D341Med (cell line): ENCODE measurements around the gene TNNI2.

Source experiments
- DNase-seq: peaks from one replicate; pipeline ENCODE4 v3.0.0; 2012; ENCODE audit warnings: low spot score

TNNI2 gene

DNA sequence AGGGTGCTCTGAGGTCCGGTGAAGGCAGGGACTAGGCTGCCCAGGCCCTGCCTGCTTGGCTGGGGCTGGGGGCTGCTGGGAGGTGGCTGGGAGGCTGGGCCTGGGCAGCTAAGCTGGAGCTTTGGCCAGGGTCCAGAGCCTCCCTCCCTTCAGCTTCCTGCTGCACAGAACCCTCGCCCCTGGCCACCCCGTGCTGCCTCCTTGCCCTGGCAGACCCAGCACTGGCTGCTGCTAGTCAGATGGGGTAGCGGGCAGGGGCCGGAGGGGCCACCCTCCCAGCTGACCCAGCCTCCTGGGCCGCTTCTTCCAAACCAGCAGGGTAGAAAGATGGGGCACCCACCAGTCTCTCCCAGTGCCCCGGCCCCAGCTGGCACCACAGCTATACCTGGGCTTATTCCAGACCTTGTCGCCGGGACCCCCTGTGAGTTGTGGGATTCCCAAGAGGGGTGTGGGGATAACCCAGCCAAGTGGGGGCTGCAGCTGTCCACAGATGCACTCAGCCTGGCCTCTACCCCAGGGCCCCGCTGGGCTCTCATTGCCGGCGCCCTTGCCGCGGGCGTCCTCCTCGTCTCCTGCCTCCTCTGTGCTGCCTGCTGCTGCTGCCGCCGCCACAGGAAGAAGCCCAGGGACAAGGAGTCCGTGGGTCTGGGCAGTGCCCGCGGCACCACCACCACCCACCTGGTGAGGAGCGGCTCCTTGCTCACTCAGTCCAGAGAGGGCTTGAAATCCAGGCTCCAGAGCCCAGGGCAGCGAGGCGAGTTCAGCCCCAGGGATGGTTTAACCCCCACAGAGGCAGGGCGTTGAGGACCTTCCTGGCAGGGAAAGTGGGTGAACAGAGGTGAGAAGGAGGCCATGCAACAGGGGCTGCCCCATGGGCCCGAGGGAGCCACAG lies 3.8 kb upstream of the TNNI2 start, which contains the start of gene SYT8:
TSS of gene SYT8 (plus strand) at position 212 of the 892 bp plus-strand sequence. CDS start at position 328, 116 bp downstream.
- DNase-seq = no peak

DNA sequence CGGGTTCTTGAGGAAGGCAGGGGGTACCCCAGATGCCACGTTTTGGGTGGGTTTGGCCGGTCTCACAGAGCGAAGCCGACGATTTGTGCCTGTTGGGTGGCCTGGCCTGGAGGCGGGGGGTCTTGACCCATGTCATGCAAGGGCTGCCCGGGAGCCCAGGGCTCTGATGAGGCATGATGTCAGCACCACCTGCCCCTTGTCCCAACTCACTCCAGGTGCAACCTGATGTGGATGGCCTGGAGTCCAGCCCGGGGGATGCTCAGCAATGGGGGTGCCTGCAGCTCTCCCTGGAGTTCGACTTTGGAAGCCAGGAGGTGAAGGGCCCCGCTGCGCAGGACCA lies 3.1 kb upstream of the TNNI2 start:
- no peak for DNase-seq

DNA sequence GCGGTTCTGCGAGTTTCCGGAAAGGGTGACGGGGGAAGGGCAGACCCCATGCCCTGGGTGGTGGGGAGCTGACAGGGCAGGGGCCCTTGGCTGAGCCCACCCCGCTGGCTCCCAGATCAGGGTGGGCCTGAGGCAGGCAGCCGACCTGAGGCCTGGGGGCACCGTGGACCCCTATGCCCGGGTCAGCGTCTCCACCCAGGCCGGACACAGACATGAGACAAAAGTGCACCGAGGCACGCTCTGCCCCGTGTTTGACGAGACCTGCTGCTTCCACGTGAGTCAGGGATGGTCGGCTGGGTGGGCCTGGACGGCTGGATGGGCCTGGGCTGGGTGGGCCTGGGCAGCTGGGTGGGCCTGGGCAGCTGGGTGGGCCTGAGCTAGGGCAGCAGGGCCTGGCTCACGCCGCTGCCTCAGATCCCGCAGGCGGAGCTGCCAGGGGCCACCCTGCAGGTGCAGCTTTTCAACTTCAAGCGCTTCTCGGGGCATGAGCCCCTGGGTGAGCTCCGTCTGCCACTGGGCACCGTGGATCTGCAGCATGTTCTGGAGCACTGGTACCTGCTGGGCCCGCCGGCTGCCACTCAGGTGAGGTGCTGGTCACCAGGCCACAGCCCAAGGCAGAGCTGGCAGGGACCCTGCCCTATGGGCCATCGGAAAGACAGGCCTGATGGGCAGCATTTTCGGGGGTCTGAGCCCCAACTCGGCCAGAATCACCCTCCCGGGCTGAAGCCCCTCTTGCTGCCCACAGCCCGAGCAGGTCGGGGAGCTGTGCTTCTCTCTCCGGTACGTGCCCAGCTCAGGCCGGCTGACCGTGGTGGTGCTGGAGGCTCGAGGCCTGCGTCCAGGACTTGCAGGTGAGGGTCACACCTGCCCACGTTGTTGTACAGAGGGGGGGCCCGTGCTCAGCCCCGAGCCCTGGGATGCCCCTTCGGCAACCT lies 2.5 kb upstream of the TNNI2 start:
- no peak for DNase-seq

DNA sequence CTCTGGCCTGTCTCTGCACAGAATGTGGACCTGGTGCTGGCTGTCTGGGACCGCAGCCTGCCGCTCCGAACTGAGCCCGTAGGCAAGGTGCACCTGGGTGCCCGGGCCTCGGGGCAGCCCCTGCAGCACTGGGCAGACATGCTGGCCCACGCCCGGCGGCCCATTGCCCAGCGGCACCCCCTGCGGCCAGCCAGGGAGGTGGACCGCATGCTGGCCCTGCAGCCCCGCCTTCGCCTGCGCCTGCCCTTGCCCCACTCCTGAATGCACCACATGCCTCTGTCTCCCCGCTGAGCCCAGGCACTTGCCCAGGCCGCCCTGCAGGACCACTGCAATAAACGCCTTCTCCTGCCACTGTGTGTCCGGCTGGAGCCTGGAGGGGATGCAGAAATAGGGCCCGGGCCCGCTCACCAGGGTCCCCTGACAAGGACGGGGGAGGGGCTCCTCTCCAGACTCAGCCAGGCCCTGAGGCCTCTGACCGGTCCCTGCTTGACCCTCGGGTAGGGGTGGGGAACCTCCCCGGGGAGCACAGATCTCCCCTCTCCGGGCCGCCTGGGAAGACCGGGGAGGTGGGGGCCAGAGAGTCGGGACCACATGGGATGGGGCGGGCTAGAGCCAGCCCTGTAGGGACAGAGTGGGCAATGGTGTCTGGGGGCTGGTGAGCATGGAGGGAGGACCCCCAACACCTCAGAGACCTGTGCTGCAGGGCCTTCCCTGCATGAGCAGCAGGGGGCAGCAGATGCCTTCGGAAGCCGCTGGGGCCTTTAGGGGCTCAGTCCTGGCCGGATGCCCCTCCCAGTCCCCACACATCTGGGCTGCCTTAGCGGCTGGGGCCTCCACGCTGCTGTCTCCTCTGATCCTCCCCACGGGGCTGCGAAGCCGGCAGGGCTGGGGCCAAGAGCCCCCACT lies 1.4 kb upstream of the TNNI2 start:
- DNase-seq = peak; percentile 81

GRCh38 chr11:1838077-1838425 lies 730 bp upstream of the TNNI2 start:
- no peak for DNase-seq

DNA sequence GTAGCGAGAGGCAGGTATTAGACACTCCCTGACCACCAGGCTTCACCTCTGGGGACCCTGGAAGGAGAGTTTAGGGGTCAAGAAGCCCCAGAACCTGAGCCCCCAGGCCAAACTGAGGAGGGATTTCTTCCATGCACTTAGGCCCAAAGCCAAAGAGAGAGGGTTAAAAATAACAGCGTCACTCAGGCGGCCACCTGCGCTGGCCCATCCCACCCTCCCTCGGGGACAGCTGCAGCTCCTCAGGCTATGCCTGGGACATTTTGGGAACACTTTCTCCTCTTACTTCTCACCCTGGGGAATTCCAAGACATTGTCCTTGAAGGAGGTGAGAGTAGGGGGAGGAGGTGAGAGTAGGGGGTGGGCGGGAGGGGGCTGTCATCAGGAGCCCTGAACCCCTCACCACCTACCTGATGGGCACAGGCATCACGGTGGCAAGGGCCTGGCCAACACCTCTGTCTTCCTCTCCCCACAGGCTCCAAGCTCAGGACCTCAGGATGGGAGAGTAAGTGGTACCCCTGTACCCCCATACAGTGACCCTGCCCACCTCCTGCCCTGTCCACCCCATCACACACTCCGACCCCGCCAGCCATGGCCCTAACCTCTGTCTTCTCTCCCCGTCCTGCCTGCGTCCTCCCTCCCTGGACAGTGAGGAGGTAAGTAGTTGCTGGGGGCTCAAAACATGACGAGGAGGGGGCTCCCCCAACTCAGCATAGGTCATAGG lies 583 bp downstream of the TNNI2 start:
- no peak for DNase-seq

GRCh38 chr11:1839924-1840779 lies 1.4 kb downstream of the TNNI2 start:
- DNase-seq = no peak

GRCh38 chr11:1840780-1841480 lies 2.1 kb downstream of the TNNI2 start:
- no peak for DNase-seq

DNA sequence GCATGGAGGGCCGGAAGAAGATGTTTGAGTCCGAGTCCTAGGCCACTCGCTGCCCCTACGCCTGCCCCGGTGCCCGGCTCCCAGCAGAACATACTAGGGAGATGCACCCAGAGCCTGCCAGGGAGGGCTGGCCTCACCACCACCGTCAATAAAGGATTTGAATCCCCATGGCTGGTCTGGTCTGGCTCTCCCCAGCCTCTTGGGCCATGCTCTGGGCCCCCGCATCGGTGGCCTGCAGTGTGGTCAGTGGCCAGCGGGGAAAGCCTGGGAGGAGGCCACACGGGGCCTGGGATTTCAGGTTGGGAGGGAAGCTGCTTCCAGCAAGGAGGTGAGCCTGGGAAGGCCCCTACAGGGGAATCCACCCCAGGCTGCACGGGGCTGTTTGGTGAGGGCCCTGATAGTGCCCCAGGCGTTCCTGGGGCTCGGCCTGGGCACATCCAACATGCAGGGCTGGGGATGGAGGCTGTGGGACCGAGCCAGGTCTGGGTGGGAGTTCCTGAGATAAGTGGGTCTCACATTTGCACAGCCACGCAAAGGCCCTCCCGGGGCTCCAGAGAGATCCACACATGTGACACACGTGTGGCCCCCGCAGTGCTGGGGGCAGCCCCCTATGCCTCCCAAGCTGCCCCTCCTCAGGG lies 2.8 kb downstream of the TNNI2 start:
- no peak for DNase-seq

DNA sequence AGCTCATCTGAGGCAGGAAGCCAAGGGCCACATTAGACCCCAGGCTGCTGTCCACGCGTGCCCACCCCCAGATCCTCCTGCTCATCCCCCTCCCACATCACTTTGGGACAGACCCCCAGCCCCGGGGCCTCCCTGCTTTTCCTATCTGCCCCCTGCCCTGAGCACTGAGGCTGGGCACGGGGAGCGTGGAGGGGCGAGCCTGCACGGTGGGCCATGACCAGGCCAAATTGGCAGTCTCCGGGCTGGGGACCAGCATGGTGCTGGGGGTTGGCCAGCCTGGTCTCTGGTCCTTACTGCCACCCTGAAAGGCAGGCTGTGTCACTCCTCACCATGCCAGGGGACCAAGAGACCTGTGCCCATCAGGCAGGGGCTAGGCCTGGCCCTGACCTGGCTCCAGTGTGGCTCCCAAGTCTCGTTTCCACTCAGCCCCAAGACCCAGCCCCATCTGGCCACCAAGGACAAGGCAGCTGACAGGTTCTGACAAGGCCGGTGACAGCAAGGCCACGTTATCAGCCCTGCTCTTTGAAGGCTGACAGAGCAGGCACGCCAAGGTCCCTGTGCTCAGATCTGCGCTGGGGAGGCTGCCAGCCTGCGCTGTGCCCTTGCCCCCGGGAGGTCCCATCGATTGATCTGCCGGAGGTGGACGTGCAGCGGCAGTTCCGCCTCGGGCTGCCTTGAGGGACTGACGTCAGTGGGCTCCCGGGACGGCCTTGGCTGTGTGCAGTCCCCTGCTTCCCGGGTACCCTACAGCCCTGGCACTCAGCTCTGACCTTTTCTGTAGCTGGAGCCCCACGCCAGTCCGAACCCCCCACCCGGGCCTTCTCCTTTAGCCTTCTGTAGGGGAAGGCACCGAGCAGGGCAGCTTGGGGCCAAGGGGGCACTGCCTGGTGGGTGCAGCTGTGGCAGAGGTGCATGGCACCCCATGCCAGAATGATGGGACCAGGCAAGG lies 3.6 kb downstream of the TNNI2 start:
- DNase-seq = no peak

- no peak for DNase-seq
These were observed 4.3 kb downstream of the TNNI2 start for GRCh38 chr11:1843098-1843473.

DNA sequence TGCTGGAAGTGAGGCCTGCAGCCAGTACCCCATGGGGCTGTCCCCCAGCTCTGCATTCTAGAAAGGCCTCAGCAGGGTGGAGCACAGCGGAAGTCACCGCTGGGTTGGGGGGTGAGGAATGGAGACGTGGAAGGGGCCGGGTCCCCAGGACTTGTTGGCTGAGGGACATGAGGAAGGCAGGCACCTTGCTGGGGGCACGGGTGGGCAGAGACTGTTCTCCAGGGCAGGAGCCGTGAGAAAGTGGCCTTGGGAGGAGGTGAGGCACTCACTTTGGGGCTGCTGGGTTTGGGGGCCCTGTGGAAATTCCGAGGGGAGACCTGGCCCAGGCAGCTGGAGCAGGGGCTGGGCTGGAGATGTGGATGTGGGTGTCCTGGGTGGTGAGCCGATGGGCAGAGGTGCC lies 5.0 kb downstream of the TNNI2 start:
- DNase-seq = no peak

DNA sequence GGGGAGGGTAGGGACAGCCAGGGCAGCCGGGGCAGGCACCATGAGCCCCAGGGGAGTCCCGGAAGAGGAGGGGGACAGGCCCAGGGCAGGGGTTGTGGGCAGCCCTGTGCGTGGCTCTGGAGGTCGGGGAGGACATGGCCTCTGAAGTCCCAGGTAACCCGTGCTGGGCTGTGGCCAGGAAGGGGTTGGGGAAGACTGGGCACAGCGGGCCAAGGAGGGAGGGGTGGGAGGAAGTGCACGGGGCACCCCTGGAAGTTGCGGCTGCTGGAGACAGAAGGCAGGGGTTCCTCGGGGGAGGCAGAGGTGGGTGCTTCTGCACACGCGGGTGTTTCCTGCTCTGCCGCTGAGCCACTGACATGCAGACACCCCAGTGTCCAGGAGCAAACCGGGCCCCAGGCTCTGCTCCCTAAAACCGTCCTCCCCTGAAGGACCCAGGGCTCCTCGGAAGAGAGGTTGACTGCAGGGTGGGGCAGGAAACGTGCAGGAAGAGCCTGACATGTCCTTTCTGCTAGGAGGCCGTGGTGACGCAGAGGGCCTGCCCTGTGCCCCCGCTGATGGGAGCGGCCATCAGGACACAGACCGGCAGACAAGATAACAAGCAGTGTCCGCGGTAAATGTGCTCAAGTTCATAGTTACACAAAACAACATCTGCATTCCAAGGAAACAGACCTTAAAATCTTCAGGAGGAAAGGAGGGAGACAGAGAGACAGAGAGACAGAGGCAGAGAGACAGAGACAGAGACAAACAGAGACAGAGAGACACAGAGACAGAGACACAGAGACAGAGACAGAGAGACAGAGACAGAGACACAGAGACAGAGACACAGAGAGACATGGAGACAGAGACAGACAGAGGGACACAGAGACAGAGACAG lies 5.7 kb downstream of the TNNI2 start:
- DNase-seq = no peak

GRCh38 chr11:1845095-1845429 lies 6.3 kb downstream of the TNNI2 start:
- DNase-seq = no peak

DNA sequence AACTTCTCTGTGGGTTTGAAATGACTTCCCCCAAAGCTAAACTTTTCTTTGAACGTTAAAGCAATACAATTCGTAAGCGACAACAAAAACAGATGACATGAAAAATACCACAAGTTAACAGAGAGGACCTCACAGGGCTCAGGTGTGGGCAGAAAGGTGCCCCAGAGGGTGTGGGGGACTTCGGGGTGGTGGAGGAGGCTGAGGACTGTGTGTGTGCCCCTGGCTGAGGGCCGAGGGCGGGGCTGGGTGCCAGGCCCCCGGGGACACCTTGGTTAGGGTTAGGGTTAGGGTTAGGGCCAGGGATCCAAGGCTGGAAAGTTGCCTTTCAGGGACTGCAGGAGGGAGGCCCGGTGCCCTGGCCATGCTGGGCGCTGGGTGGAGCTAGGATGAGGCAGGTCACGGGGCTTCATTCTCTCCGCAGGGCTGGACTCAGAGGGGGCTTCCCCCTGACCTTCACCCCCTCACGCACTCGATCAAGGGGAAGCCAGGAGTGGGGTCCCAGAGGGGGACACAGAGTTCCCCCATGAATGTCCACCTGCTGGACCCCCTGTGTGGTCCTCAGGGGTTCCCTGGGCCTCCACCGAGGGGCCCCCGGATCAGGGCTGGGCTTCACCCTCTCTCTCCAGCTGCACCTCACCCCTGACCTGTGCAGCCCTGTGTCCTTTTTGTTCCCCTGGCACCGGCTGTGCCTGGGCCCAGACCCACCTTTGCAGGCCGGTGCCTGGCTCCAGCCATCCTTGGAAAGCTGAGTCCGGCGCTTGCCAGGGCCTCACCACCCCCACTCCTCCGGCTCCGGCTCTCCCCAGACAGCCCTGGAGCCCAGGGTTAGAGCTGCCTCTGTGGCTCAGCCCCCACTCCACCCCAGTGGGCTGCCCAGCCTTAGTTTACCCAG lies 7.0 kb downstream of the TNNI2 start:
- DNase-seq = no peak

DNA sequence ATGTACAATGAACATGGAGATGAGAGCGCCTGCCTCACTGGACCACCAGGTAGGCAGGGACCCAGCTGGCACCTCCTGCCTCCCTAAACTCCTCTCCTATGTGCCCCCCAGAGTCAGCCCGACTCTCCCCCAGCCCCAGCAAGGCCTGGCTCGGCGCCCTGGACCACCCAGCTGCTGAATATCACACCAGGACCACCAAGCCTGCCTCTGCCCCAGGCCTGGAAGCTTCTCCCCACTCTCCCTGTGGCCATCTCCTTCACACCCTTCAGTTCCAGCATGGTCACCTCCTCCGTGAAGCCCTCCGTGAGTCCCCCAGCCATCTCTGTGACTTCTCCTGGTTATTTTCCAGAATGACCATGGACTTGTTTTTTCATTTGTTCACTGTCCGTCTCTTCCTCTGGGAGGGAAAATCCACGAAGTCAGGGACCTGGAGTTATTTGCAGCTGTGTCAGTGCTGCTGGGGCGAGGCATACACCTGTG lies 7.7 kb downstream of the TNNI2 start:
- DNase-seq = no peak
